HG03565 (cell line): ENCODE results near the gene PIK3C3.
"Not testable (repeated sequence)": the region's sequence is repeated elsewhere in the genome, so short reads cannot be mapped to it uniquely, and the experiment has no call there.

Experiments
- ATAC-seq: cut with Tn5 transposase; IDR thresholded peaks from one replicate; pipeline ENCODE4 v1.9.1; 2021; ENCODE audit warnings: mild to moderate bottlenecking, moderate library complexity; ENCODE audit not compliant: unreplicated experiment

PIK3C3 gene

DNA sequence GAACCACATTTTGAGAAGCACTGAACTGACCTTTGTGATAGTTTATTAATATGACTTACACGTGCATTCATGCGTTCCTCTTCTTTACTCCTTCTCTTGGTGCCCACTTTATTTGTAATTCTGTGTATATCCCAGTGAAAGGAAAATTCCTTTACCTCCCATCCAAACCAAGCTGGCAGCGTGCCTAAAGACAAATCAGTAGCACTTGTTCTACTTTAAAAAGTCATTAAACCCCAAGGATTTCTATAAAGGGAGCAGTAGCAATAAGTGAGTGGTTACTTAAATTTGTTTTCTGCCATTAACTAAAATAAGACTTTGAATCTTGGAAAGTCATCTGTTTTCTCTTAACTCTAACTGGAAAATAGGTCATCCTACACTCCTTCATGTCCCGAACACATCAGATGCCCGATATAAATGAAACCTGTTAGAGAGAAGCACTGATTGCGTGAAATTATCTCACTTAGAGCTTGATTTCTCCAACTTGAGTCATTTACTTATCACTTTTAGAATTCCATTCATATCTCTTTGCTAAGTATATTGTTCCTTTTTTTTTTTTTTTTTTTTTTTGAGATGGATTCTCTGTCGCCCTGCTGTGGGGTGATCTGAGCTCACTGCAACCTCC, 10.7 kb downstream of the PIK3C3 start:
- ATAC-seq: no peak

DNA sequence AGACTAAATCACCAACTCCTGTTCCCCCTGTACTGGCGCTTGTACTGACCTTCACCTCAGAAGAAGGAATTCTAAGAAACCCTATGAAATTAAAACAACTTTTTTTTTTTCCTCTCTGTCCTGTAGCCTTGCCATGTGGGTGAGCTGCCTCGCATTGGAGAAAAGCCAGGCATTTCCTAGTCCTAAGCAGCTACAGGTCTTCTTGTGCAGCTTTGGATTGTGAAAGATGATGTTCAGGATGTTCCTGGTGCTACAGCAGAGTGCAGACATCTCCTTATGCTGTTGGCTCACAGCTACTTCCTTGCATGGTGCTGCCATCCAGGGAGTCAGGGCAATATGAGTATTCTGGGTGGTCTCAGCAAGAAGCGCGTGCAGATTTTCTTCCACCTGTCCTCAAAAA, 11.9 kb downstream of the PIK3C3 start:
- no peak for ATAC-seq

DNA sequence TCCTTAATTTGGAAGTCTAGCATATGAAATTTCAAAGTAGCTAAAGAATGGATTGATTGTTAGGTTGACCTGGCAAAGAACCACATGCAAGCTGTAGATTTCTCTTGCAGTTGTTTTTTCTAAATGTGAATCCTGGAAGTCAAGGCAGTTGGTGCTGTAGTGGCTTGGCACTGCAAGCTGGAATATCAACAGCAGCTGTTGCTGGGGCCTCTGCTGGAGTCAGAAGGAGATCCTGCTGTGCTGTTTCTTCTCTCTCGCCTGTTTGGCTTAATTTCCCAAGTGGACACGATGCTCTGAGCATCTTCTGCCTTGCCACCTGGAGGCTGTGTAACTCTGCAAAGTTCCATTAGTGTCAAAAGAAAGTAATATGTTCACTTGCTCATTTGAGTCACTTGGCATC, 12.6 kb downstream of the PIK3C3 start:
- ATAC-seq: no peak

DNA sequence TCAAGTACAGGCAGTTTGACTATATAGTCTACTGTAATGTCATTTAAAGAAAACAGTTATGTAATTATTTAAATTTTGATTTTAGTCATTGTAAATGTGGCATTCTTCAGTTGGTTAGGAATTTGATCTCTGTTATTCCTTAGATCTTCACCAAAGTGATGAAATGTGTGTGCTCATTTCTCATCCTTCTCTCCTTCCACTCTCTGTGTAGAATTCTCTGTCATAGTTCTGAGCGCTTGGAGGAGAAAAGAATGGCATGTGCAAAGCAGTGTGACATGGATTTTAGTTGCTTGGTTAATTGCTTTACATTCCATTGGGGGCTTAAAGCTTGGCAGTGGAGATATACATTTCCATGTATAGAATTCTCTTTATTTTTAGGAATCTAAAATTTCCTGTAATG, 14.8 kb downstream of the PIK3C3 start:
- ATAC-seq: no peak

DNA sequence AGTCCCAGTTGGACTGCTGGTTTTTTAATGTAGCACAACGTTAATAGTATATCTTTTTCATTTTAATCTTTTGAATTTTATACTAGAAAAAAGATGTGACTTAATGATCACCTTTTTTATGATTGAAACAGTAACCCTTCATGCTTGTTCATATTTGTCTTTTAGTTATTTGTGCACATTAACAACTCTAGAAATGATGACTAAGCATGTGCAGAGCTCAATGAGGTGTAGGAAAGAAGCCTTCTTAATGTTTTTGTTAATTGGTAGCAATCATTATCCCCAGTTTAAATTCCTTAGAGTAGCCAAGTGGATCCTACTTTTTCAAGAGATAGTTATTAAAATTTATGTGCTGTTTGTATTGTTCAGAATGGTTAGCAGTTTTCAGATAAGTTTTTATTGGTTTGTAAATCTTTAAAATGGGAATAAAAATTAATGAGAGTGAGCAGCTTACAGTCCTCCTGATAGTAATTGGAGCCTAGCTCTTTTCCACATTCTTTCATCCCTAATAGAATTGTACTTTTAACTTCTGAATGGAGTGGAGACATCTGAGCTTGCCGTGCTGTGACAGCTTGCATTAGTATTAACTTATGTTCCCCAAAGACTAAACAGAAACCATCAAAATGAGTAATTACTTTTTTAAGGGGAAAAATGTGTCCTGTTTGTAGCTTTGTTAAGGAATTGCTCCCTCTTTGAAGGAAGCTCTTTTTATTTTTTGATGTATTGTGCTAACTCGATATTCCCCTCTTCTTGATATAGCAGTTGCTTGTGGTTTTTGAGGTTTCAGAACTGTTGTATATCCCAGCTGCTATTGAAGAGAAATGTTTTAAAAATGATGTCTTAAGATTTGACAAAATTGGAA, 17.3 kb downstream of the PIK3C3 start:
- ATAC-seq: peak; percentile 33

DNA sequence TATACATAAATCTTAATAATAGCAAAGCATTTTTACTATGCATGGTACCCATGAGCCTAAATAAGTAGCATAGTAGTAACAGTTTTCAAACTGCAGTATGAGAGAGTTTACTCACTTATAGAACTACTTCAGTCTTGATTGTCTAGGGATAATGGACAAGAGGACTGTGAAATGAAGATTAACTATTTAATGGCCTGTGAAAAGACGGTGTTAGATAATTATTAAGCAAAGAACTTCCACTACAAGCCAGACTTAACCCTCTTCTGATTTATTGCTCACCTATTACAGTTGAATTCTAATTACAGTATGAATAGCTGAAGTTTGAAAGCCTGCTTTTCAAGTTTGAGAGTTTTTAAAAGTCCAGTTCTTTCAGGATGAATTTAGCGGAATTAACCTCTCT, 18.9 kb downstream of the PIK3C3 start:
- no peak for ATAC-seq

DNA sequence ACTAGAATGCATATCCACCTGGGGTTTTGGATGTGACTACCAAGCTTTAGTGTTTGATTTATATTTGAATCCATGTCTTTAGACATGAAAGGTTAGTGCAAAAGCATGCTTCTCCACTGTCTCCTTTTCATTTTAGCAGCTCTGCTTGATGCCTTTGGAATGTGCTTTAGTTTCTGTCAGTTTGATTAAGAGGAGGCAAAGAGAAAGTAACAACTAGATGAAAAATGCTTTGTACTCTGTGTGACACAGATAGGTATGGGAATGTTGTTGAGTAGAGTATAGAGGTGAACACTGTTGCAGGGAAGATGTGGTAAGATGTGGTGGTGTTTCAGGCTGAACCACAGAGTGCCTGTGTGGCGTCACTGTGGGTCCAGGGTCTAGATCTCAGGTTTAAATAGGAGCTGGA, 19.8 kb downstream of the PIK3C3 start:
- ATAC-seq: no peak

DNA sequence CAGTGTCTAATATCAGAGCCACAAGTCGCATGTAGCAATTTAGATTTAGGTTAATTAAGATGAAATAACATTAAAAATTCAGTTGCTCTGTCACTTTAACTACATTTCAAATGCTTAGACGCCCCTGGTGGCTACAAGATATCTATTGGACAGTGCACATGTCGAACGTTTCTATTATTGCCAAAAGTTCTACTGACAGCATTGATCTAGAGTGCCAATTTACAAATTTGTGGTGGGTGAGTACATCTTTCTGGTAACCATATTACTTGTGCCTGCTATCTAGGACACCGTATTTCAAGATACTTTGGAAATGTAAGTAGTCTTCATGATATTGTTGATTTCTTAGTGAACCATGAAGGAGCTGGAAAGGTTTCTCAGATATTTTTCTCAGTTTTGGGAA, 20.2 kb downstream of the PIK3C3 start:
- no peak for ATAC-seq

DNA sequence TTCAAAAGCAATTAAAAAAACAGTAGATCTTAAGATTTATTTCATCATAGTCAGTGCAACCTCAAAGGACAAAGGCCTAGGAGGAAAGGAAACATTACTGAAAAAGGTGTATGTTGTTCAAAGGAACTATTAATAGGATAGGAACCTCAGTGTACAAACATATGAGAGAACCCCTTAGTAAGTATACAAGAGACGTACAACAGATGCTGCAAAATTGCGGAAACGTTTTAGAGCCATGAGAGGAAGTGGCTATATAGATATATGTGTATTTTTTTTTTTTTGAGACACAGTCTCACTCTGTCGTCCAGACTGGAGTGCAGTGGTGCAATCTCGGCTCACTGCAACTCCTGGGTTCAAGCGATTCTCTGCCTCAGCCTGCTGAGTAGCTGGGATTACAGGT, 22.2 kb downstream of the PIK3C3 start:
- no peak for ATAC-seq

DNA sequence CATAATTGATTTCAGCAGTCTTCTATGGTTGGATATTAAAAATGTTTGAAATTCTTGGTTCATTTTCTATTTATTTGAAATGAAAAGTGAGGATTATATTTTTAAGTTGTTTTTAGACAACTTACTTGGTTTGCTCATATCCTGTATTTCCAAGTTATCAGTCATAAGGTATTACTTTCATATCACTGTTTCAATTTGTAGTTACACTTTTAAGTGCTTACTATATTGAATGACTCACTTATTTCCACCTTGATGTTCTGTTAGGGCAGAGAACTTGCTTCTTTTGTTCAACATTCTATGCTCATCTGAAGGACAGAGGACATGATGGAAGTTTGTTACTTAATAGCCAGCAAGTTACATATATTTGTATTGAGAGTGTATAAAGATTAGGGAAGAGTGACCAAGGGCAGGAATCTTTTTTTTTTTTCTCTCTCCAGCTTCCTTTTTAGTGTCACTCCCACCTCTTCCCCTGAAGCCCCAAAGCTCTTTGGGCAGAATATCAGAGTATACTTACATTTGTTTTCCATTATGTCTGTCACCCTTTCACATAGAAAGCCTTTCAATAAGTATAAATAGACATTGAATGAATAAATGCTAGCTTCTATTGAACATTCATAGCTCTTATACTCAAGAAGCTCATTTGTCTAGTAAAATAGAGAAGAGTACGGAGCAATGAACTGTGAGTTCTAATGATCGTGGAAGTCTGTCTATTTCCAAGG, 28.1 kb downstream of the PIK3C3 start:
- ATAC-seq: peak; percentile 98

DNA sequence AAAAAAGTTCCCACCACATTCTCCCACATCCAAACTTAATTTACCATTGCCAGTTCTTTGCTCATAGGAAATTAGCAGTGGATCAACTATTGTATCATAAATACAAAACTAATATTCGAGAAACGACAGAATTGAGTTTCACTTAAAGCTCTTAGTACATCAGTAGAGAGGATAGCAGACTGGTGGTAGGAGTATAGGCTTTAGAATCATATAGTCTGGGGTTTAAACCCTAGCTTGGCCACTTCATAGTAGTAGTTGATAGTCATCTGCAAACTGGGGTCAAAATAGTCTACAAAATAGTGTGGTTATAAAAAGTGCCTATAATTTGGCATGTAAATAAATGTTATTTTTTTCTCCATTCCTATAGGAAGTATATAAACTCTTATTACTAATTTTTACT, 30.9 kb downstream of the PIK3C3 start:
- no peak for ATAC-seq

DNA sequence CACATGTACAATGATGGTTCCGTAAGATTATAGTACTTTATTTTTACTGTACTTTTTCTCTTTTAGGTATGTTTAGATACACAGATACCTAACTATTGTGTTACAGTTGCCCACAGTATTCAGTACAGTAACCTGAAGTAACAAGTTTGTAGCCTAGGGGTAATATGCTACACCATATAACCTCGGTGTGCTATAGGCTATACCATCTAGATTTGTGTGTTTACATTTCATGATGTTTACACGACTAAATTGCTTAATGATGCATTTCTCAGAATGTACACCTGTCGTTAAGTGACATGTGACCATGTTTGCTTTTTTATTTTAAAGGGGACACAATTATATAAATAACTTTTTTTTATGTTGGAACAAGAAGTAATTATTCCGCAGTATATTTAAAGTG, 34.5 kb downstream of the PIK3C3 start:
- ATAC-seq: no peak

DNA sequence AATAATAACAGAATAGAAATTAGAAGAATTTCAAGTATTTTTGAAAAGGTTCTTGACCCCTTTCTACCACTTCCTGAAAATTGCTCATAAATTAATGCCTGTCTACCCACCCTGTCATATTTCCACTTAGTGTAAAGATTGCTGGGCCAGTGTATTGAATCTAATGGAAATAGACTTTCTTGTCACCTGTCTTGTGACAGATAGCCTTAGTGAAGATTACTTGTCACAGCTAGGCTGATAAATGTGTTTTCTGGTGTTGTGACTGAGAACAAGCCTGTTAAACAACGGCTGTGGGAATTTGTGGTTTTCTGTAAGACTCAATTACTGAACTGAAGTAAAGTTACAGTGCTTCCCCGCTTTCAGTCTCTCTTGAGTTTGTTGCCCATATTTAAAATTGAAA, 37.0 kb downstream of the PIK3C3 start:
- ATAC-seq: peak; percentile 60

DNA sequence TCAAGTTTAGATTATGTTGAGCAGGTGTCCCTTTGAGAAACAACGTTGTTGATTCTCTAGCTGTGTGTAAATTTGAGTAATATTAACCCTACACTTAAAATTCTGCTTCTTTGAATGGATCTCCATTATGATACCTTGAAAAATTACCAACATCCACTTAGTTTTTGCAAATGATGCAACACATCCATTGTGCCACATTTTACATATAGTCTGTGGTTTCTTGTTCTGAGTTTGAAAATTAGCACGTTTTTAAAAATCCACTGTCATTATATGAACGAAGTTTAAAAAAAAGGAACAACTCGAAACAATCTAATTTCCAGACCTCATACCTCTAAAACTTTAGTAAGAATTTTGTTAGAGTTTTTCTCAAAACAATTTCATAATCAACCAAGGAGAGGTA, 37.7 kb downstream of the PIK3C3 start:
- ATAC-seq: no peak

DNA sequence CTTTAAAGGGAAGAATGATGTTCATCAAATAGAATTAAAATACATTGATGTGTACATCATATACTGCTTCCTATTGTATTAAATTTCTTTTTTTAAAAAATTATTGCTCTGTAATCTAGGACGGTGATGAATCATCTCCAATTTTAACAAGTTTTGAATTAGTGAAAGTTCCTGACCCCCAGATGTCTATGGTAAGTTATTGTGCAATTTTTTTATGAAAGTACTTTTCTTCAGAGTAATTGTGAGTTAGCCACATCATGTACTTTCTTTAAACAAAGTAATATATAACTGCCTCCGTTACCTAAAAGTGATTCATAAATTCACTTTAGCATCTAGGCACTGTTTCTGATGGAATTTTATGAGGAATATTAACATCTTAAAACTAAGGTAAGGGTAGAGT, 38.1 kb downstream of the PIK3C3 start:
- no peak for ATAC-seq

DNA sequence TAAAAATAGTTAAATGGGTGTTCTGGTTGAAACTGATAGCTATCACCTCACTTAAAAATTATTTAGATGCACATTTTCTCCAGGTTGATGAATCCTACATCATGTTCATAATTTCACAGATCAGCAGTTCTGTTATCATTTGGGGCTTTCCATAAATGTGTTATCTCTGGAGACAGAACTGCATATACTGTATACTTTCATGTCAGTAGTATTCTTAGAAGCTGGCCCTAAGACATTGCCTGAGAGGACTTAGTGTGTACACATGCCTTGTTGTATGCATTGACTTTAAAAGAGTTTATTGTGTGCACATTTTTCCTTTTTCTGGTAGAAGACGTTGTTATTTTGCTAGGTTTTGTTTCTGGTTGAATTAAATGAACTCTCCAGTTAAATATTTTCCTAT, 41.0 kb downstream of the PIK3C3 start:
- no peak for ATAC-seq

DNA sequence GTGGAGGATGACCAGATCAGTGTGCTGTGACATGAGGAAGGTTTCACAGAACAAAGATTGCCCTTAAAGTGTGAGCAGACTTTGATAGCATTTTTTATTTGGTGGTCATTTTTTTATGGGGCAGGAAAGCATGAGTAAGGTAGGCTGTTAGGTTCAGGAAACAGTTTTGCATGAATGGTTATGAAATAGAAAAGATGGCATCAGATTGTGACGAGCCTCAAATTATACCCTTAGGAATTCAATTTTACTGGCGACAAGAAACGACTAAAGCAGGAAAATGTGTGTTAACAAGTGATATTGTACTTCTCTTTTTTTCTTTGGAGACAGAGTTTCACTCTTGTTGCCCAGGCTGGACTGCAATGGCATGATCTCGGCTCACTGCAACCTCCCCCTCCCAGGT, 44.7 kb downstream of the PIK3C3 start:
- ATAC-seq: no peak

DNA sequence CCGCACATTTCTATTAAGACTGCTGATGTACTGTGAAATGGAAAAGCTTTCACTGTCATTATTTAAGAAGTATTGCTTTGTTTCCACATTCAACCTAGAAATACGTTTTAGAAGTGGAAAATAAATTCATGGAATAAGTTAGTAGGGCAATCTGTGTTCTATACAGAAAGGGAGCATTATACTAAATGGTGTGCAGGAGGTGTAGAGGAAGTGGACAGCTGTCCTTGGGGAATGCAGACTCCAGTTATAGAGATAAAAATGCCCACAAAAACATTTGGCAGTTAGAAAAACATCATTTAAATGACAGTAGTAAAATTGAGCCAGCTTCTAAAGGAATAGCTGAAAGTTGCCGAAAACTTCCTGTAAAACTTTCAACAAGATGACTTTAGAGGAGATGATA, 46.8 kb downstream of the PIK3C3 start:
- no peak for ATAC-seq

DNA sequence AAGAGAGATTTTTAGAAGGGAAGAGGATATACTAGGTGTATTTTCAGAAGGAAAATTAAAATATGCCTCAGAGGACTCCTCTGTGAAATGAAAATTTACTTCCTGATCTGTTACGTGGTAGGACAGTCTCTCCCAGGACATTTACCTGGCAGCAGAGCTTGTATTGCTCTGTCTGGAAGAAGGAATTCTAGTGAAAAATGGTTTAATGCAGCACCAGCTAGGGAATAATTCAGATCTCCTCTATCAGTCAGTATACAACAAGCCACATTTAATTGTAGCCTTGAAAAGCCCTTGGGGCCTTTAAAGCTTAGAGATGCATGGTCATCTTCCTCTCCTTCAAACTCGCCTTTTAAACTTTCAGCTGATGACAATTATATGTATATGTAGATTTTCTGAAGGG, 49.6 kb downstream of the PIK3C3 start:
- no peak for ATAC-seq

DNA sequence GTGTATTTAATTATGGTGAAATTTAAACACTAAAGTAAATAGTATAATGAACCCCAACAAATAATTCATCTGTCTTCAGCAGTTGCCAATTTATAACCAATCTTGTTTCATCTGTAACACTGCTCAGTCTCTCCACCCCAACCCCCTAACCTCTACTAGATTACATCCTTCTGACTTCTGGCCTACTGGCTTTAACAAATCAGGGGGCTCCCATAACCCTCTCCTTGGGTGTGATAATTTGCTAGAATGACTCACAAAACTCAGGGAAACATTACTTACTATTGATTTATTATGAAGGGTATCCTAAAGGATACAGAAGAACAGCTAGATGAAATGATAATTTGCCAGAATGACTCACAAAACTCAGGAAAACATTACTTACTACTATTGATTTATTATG, 50.7 kb downstream of the PIK3C3 start:
- no peak for ATAC-seq

DNA sequence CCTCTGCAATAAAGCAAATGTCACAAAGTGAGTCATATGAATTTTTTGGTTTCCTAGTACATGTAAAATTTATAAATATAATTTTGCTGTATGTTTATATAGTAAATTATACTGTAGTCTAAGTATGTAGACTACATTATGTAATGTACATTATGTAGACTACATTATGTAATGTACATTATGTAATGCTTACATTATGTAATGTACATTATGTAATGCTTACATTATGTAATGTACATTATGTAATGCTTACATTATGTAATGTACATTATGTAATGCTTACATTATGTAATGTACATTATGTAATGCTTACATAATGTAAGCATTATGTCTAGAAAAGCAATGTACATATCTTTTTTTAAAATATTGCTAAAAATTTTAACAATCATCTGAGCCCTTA, 54.4 kb downstream of the PIK3C3 start:
- ATAC-seq: not testable (repeated sequence)

DNA sequence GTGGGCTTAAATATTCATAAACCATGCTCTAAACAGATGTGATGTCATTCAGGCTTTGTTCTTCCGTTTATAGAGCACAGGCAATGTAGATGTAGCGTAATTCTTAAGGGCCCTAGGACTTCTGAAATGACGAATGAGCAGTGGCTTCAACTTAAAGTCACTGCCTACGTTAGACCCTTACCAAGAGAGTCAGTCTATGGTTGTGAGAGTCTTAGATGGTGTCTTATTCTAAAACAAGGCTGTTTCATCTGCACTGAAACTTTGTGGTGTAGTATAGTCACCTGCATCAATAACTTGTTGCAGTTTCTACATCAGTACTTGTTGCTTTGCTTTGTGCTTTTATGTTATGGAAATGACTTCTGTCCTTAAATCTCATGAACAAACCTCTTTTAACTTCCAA, 56.0 kb downstream of the PIK3C3 start:
- ATAC-seq: peak; percentile 100
